Hematopoietic multipotent progenitor cell treated with erythropoietin and hydrocortisone succinate and interleukin-3 and kit ligand, for 17 days (in vitro differentiated cells): ENCODE data around the gene NCAN.
A peak's percentile ranks its signal among the peaks of the same experiment; 100 is the strongest.
"Not testable (repeated sequence)": the region's sequence is repeated elsewhere in the genome, so short reads cannot be mapped to it uniquely, and the experiment has no call there.

Experiments used
- DNase-seq: peaks from one replicate; pipeline ENCODE4 v3.0.0-alpha.2; 2015; ENCODE audit warnings: low spot score

The NCAN gene

DNA sequence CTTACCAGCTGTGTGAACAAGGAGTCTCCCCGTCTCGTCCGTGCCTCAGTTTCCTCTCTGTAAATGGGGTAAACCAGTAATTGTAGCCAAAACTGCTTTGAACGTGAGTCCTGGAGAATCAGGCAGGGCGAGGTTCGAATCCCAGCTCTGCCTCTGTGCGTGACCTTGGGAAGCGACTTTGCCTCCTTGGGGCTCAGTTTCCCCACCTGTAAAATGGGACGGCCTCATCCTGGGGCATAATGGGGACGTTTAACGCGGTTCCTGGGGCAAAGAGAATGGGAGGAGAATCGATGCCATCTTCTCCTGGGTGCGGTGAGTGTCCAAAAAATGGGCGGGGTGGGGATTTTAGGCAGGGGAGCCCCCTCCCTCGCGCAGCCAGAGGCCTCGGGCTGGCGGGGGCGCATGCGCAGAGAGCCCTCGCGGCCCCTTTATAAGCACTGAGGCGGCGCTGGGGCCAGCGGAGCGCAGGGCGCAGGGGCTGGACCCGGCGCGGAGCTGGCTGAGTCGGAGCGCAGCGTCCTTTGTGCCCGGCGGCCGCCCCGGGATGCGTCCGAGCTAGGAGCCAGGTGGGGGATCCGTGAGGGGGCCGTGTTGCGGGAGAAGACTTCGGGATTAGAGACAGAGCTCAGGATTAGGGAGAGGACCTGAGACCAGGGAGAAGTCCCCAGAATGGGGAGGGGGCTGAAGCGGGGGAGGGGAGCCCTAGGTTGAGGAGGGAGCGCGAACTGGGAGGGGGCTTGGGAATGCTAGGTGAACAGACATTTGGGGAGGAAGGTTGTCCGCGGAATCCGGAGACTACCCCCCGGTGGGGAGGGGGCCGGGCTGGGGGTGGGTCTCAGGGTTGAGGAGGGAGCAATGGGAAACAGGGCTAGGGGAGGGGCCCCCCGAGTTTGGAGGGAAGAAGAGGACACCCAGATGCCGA lies at the start of gene NCAN:
NCAN (plus strand) TSS at position 460 of the 922 bp plus-strand sequence. CDS start 4,996 bp downstream, outside the sequence.
- no peak for DNase-seq

DNA sequence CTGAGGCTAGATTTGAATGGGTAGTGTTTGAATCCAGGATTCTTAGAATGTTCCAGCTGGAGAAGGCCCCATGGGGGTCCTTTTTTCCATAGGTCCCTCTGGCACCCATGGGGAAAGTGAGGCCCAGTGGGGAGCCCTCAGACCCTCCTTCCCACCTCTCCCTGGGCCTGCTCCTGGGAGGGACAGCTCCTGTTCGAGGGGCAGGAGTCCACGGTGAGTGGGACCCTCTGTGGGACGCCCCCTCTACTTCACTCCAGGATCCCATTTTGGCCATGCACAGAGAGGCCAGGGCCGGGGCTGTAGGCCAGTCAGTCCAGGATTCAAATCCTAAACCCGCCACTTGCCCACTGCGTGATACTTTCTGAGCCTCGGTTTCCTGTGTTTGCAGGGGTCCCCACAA lies 49.3 kb upstream of the NCAN start:
- DNase-seq = no peak

DNA sequence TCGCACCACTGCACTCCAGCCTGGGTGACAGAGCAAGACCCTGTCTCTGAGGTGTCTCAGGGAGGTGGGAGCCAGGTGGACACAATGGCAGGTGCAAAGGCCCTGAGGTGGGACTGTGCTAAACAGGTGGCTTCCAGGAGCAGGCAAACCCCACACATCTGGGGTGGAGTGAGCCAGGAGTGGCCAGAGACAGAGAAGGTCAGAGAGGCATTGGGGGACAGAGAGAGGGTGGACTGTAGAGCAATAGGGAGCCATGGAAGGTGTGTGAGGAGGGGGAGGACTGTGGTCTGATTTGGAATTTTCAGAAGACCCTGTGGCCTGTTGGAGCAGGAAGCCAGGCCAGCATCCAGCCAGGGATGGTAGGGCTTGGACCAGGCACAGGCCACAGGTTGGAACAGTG lies 46.4 kb upstream of the NCAN start:
- DNase-seq = no peak

DNA sequence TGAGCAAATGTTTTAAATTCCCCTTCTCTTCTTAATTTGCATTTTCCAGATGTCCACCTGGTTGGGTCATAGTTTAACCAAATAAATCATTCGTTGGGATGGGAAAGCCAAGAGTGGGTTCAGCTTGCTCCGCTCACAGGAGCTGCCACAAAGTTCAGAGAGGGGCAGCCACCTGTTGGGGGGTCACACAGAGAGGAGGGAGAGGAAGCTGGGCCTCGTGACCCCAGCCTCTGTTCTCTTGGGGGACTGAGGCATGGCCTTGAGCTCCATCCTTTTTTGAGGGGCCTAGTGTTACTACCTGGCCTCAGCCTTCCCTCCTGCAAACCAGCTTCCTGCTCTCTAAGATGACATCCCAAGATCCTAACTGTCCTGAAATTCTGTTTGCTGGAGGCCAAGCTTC lies 44.1 kb upstream of the NCAN start:
- DNase-seq = no peak

DNA sequence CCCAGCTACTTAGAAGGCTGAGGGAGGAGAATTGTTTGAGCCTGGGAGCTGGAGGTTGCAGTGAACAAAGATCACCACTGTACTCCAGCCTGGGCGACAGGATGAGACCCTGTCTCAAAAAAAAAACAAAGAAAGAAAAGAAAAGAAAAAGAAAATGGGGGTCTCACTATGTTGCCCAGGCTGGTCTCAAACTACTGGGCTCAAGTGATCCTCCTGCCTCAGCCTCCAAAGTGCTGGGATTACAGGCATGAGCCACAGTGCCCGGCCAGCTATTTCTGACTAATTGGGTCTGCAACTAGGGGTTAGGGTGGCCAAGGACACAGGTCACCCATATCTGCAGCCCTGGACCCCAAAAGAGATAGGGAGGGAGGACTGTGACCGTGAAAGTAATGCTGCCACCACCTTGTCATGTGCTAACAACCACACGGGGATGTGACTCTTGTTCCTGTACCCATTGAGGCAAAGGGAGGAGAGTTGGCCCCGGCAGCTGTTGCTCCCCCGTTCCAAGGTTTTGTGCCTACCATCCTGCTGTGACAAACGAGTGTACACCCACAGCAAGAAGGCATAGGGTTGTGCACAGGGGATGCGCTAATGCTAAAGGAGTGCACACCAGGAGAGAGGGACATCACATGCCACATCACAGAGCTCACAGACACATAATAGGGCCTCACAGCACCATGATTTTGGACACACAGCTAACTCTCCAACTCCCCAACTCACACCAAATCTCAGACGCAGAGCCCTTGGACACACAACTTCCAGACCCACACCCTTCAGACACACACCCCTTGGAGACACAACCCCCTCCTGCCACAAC lies 42.3 kb upstream of the NCAN start:
- DNase-seq = no peak

- DNase-seq = peak; percentile 66
Measured at GRCh38 chr19:19170053-19170872, 41.5 kb upstream of the NCAN start, which contains the start of gene MEF2B. Gene MEF2B (minus strand): TSS chr19:19170263. CDS start chr19:19150735, 19,528 bp downstream.

GRCh38 chr19:19170873-19171672 lies 40.7 kb upstream of the NCAN start:
- no peak for DNase-seq

DNA sequence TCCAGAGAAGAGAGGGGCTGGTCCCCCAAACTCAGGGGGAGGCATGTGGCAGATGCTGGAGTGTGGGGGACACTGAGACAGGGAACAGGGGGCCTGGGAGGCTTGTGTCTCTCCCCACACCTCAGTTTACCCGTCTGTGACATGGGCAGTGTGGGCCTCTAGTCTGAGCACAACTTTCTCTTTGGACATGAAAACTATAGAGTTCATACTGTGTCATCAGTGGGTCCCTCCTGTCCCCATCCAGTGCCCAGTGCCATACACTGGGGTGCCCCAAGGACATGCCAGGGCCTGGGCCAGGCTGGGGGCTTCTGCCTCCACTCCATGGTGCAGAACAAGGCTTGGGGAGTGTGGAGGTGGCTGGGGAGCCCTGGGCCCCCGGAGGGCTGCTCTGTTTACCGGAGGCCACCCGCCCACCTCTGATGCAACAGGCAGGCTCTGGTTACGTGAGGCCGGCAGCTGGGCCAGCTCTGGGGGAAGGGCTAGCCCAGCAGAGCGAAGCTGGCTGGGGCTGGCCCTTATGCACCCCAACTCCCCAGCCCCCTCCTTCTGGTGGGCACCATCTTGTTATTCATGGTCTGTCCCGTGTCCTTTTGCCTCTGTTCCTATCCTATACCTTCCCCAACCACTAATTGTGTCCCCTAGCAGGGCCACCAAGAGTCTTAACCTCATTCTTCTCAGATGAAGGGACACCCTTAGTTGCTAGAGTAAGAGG lies 39.8 kb upstream of the NCAN start:
- DNase-seq = no peak

DNA sequence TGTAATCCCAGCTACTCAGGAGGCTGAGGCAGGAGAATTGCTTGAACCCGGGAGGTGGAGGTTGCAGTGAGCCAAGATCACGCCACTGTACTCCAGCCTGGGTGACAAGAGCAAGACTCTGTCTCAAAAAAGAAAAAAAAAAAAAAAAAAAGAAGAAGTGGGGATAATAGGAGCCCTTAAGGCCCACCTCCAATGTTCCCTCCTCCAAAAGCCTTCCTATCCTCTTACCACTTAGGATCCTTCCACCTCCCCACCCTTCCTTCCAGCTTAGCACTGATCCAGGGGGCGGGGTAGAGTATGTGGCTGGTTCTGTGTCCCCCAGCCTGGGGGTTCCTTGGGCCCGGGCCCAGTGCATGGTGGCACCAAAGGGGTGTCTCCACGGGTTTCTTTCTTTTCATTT lies 38.5 kb upstream of the NCAN start:
- not testable (repeated sequence) for DNase-seq

- no peak for DNase-seq
Measured at GRCh38 chr19:19176950-19177349, 34.8 kb upstream of the NCAN start.

DNA sequence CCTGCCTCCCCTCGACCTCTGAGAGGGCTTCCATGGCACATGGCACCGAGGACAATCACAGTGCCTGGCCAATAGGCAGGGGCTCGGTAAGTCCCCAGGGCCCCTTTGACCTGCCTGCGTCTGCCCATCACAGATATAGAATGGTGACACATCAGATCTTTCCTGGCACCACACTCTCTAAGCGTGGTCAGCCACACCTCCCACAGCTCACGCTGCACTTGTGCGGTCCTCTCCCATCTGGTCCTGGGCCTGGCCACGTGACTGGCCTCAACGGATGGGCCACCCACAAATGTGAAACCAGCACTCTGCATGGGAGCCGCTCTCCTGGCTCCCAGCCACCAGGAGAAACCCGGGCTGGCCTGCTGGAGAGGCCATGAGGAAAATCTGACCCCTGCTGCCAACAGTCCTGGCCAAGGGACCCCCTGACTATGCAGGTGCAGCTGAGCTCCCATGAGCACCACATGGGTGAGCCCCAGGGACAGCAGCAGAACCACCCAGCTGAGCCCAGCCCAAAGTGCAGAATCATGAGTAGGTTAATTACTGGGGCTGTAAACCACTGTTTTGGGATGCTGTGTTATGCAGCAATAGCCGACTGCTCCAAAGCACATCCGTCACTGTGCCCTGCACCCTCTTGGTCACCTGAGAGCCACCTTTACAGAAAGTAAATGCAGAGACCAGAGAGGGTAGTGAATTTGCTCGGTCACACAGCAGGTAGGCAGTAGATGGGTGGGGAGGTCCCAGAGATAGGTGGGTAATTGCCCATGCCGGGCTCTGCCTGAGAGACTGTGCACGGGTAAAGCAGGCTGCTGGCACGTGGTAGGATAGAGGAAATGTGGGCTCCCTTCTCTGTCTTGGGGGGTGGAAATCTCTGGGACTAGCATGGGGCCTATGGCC lies 32.0 kb upstream of the NCAN start:
- DNase-seq = peak; percentile 17

- DNase-seq = no peak
Measured at GRCh38 chr19:19181488-19181998, 30.2 kb upstream of the NCAN start.

DNA sequence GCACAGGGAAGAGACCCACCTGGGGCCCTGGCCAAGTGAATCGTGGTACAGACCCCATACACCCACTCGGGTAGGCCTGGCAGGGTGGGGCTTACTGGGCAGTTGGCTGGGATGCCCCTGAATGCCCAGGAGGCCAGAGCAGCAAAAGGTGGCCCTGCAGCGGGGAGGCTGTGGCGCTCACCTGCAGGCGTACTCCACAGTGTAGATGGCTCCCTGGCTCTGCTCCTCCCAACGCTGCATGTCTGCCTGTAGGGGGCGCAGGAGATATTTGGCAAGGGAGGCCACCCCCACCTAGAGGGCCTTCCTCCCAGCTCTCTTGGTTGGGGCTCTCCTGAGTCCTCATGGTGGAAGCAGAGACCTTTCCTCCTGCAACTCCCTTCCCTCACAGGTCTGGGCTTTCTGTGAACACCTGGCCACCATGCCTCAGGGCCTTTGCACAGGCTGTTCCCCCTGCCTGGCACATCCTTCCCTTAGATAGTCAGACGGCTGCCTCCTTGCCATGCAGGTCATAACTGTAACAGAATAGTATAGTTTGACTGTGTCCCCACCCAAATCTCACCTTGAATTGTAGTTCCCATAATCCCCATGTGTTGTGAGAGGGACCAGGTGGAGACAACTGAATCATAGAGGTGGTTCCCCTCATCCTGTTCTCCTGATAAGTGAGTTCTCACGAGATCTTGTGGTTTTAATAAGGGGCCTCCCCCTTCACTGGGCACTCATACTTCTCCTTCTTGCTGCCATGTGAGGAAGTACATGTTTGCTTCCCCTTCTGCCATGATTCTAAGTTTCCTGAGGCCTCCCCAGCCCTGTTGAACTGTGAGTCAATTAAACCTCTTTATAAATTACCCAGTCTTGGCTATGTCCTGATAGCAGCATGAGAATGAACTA lies 25.7 kb upstream of the NCAN start:
- peak; percentile 77 for DNase-seq

DNA sequence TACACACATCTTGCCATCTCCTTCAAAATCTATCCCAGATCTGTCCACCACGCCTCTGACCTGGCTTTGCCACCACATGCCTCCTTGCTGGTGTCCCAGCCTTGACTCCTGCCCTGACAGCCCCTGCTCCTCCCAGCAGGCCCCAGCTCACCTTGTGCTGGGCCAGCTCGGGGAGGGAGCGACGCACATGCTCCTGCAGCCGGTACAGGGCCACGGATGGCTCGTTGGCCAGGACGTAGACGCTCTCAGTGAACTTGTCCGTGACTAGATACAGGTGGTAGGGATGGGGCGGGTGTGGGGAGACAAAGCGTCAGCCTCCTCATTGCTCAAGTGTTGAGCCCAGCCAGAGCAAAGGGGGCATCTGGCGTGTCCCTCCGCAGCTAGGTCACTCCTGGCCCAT lies 25.0 kb upstream of the NCAN start:
- DNase-seq = no peak

- DNase-seq = no peak
Measured at GRCh38 chr19:19191768-19192077, 20.0 kb upstream of the NCAN start.

- DNase-seq = peak; percentile 100
Measured at GRCh38 chr19:19192078-19192882, 19.5 kb upstream of the NCAN start, which contains the start of the genes BORCS8 and RFXANK. Gene BORCS8 (minus strand): TSS chr19:19192152. CDS start chr19:19192117, 35 bp downstream. Gene RFXANK (plus strand): TSS chr19:19192258. CDS start chr19:19193947, 1,689 bp downstream.

DNA sequence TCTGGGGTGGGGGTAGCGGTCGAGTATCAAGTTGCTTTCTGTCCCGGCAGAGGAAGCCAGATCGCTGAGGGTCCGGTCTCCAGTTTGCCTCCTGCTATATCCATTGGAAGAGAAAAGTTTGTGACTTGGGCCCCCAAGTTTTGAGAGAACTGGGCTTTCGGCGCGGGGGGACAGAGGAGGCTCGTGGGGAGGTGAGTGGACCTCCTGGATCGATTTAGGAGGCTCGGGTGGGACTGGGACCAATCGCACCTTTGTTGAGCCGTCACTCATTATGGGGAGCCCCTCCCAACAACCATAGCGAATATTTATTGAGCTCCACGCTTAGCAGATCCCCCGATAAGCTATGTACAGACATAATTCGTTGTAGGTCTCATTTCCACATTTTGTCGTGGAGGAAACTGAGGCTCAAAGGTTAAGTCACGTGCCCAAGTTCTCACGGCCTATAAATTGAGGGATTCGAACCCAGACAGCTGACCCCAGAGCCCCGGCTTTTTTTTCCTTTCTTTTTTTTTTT lies 18.8 kb upstream of the NCAN start:
- DNase-seq = no peak
